Esophagus squamous epithelium (tissue), 5 donors: ENCODE measurements around the gene TALDO1. TPM values are rescaled to one million over a fixed set of nuclear protein-coding genes. Genes with fewer than 3 reads are reported as not detected.

Experiments
- DNase-seq: peaks from one replicate; lab custom pipeline; 2025; lab: John Stamatoyannopoulos, UW
- H3K27ac ChIP-seq, 4 donors: fragments of 200-600 bp; sonication (generic); one replicate each; pipeline ENCODE4 v1.5.1; 2016 to 2019; ENCODE audit warnings: mild to moderate bottlenecking in 1 of 4
- H3K27me3 ChIP-seq, 4 donors: fragments of 200-600 bp; sonication (generic); 1 replicate in 3 of 4; 2 replicates in 1 of 4; pipeline versions ENCODE4 v1.5.1 to v1.6.0; 2017 to 2021; ENCODE audit warnings: antibody characterized with exemption in 1 of 4
- H3K36me3 ChIP-seq, 3 donors: fragments of 200-600 bp; sonication (generic); one replicate each; pipeline ENCODE4 v1.5.1; 2016 to 2019
- H3K4me1 ChIP-seq, 3 donors: fragments of 200-600 bp; sonication (generic); one replicate each; pipeline ENCODE4 v1.5.1; 2017 to 2019
- H3K4me3 ChIP-seq, 4 donors: fragments of 200-600 bp; sonication (generic); 1 replicate in 3 of 4; 2 replicates in 1 of 4; pipeline ENCODE4 v1.5.1; 2016 to 2019; ENCODE audit warnings: mild to moderate bottlenecking in 2 of 4, moderate library complexity in 1 of 4
- H3K9me3 ChIP-seq, 3 donors: fragments of 200-600 bp; sonication (generic); one replicate each; pipeline ENCODE4 v1.5.1; 2016 to 2019
- CTCF ChIP-seq, 6 experiments: fragments of 450-650 bp in 4 of 6; fragments of 200-600 bp in 2 of 6; sonication (generic) in 2 of 6; IDR thresholded peaks; one replicate each; pipeline ENCODE4 v1.5.1; 2016 to 2019; ENCODE audit warnings: antibody characterized with exemption in 6 of 6, mild to moderate bottlenecking in 4 of 6, moderate library complexity in 4 of 6
- POLR2A ChIP-seq, 4 donors: fragments of 450-650 bp; IDR thresholded peaks; one replicate each; pipeline ENCODE4 v1.6.1; 2017; ENCODE audit warnings: antibody characterized with exemption in 4 of 4, mild to moderate bottlenecking in 4 of 4, moderate library complexity in 3 of 4
- WGBS, 2 donors: methylation state at CpG; one replicate each; pipeline ENCODE4 v1.1.5; 2018; 5-methylcytosine and 5-hydroxymethylcytosine counted together
- intact Hi-C: fragments of 100-400 bp; cut with DNase I; formaldehyde crosslinking; loops from one replicate; pipeline ENCODE4 v1.15.0; 2022
- total RNA-seq, 4 donors: library from RNA; depleted of rRNA; stranded (reverse); fragments of >200 nt; gene quantifications; one replicate each; pipeline ENCODE4 v1.1.0, GENCODE V29; 2016
- donor health status: DM: yes; HTN: yes; CAD: no.

Gene TALDO1
- total RNA-seq, 4 donors from 2014 or later = 311 to 629 (median 504) TPM

GRCh38 chr11:769887-770641, 22.8 kb downstream of the TALDO1 start:
- no peaks in the 10 kb centered on the region for H3K9me3 ChIP-seq
- no peak overlapping the region for H3K27ac ChIP-seq
- intact Hi-C loops = no loop called here
- H3K4me1 ChIP-seq = peaks cover 3 to 39% (median 4%) of the 10 kb centered on the region in 3 donors
- WGBS, 2 donors = 90 to 92% methylated on average over 4 to 5 of the region's 23 CpGs
- peaks cover 24 to 99% (median 41%) of the 10 kb centered on the region in 3 donors for H3K36me3 ChIP-seq
- no peak overlapping the region for H3K4me3 ChIP-seq
- TF ChIP-seq POLR2A (IDR thresholded peaks at IDR 0.05) (no peak), CTCF (IDR thresholded peaks at IDR 0.05) (no peak)
- no peaks in the 10 kb centered on the region for H3K27me3 ChIP-seq
- no peak for DNase-seq

GRCh38 chr11:770642-771616, 23.7 kb downstream of the TALDO1 start:
- no peaks in the 10 kb centered on the region for H3K27me3 ChIP-seq
- peaks cover 15 to 90% (median 34%) of the 10 kb centered on the region in 3 donors for H3K36me3 ChIP-seq
- no peak for TF ChIP-seq POLR2A (IDR thresholded peaks at IDR 0.05)
- TF ChIP-seq CTCF (IDR thresholded peaks at IDR 0.05) = no peak
- no peak overlapping the region for H3K27ac ChIP-seq
- no peak for DNase-seq
- H3K4me3 ChIP-seq = no peak overlapping the region
- H3K9me3 ChIP-seq = no peaks in the 10 kb centered on the region
- peaks cover 9 to 40% (median 12%) of the 10 kb centered on the region in 3 donors for H3K4me1 ChIP-seq
- intact Hi-C loops = no loop called here
- WGBS, 2 donors = 84% methylated on average over 7 of the region's 32 CpGs; no CpG with 5 or more reads in 1 of the 2 donors

- Histone ChIP-seq H3K27ac (no peak overlapping the region), H3K9me3 (no peaks in the 10 kb centered on the region), H3K4me3 (no peak overlapping the region), H3K4me1 (peaks cover 17 to 48% (median 18%) of the 10 kb centered on the region in 3 donors), H3K27me3 (no peaks in the 10 kb centered on the region), H3K36me3 (peaks cover 9 to 82% (median 27%) of the 10 kb centered on the region in 3 donors)
- 43 to 100% methylated on average over 1 to 2 of the region's 15 CpGs for WGBS, 2 donors
- no peak for TF ChIP-seq CTCF (IDR thresholded peaks at IDR 0.05)
- no peak for TF ChIP-seq POLR2A (IDR thresholded peaks at IDR 0.05)
- no peak for DNase-seq
- intact Hi-C loops = no loop called here
These were observed 24.4 kb downstream of the TALDO1 start for GRCh38 chr11:771617-772204.

GRCh38 chr11:772429-773390, 25.4 kb downstream of the TALDO1 start:
- no peak for DNase-seq
- Histone ChIP-seq H3K27ac (no peak overlapping the region), H3K9me3 (no peaks in the 10 kb centered on the region), H3K4me1 (peaks cover 17 to 51% (median 18%) of the 10 kb centered on the region in 3 donors), H3K4me3 (no peak overlapping the region), H3K36me3 (peaks cover 9 to 72% (median 27%) of the 10 kb centered on the region in 3 donors), H3K27me3 (no peaks in the 10 kb centered on the region)
- intact Hi-C loops = no loop called here
- 80 to 93% methylated on average over 1 to 11 of the region's 34 CpGs for WGBS, 2 donors
- TF ChIP-seq POLR2A (IDR thresholded peaks at IDR 0.05) (no peak), CTCF (IDR thresholded peaks at IDR 0.05) (no peak)
